ENCODE data around the gene RALBP1. TPM values are rescaled to one million over a fixed set of nuclear protein-coding genes. Genes with fewer than 3 reads are reported as not detected.

Gene RALBP1
- total RNA-seq, 1 experiment from 2014 or later: 66.2 TPM

- Histone ChIP-seq H3K9ac (ENCODE audit: low read length) (no peak overlapping the region), H3K4me3 (replicated peaks in 1 of 2; ENCODE audit: low read depth in 1 of 2, low read length in 2 of 2) (no peak overlapping the region), H3K9me3 (ENCODE audit: control insufficient read depth in 1 of 2, insufficient read depth in 1 of 2, low read depth in 1 of 2, low read length in 2 of 2) (no peaks in the 10 kb centered on the region), H3K4me1 (ENCODE audit: control insufficient read depth in 1 of 2, insufficient read depth in 2 of 2, low read length in 2 of 2) (no peaks in the 10 kb centered on the region), H3K79me2 (ENCODE audit: insufficient read depth, low read length) (no peaks in the 10 kb centered on the region), H3K36me3 (ENCODE audit: control insufficient read depth in 1 of 2, insufficient read depth in 2 of 2, low read length in 2 of 2) (peaks cover 9 to 19% of the 10 kb centered on the region in 2 experiments; a peak in 3 of 4 replicates), H3K4me2 (ENCODE audit: low read length) (no peak overlapping the region), H4K20me1 (ENCODE audit: insufficient read depth) (no peaks in the 10 kb centered on the region), H3K9me2 (ENCODE audit: insufficient read depth) (no peaks in the 10 kb centered on the region), H3K27me3 (ENCODE audit: insufficient read depth, low read length) (no peaks in the 10 kb centered on the region), H3K27ac (ENCODE audit: low read depth, low read length) (no peak overlapping the region), H2AFZ (ENCODE audit: low read depth, low read length, poor library complexity, severe bottlenecking) (no peak overlapping the region)
- intact Hi-C loops (cut with micrococcal nuclease): loop anchor here (10.0 kb wide), 1 partner anchor 62 kb away; the partner anchor contains the start of gene RALBP1
- ATAC-seq (no peak), DNase-seq (ENCODE audit: low read depth, low spot score) (no peak)
- no peak for TF ChIP-seq MAX (IDR thresholded peaks at IDR 0.05)
- TF ChIP-seq ELF1 (IDR thresholded peaks at IDR 0.05; ENCODE audit: borderline replicate concordance, low read depth): no peak
- TF ChIP-seq, protein P1, sequence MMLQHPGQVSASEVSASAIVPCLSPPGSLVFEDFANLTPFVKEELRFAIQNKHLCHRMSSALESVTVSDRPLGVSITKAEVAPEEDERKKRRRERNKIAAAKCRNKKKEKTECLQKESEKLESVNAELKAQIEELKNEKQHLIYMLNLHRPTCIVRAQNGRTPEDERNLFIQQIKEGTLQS (IDR thresholded peaks at IDR 0.05): no peak
- no peak for TF ChIP-seq TCF7L2 (IDR thresholded peaks at IDR 0.05; ENCODE audit: borderline replicate concordance, extremely low read depth, insufficient read depth, insufficient read length)
- TF ChIP-seq EZH2 (IDR thresholded peaks at IDR 0.05): no peak
- TF ChIP-seq FOSL1 (IDR thresholded peaks at IDR 0.05; ENCODE audit: low read depth): no peak
- TF ChIP-seq ZNF274 (IDR thresholded peaks at IDR 0.05; ENCODE audit: low read depth, low read length): no peak
- TF ChIP-seq JUND (IDR thresholded peaks at IDR 0.05): no peak
- no peak for TF ChIP-seq YY1 (IDR thresholded peaks at IDR 0.05; ENCODE audit: extremely low read depth, insufficient replicate concordance, low read depth, low read length)
- TF ChIP-seq ZBTB33 (IDR thresholded peaks at IDR 0.05; ENCODE audit: extremely low read depth, insufficient replicate concordance, low read length): no peak
- TF ChIP-seq, protein P2, sequence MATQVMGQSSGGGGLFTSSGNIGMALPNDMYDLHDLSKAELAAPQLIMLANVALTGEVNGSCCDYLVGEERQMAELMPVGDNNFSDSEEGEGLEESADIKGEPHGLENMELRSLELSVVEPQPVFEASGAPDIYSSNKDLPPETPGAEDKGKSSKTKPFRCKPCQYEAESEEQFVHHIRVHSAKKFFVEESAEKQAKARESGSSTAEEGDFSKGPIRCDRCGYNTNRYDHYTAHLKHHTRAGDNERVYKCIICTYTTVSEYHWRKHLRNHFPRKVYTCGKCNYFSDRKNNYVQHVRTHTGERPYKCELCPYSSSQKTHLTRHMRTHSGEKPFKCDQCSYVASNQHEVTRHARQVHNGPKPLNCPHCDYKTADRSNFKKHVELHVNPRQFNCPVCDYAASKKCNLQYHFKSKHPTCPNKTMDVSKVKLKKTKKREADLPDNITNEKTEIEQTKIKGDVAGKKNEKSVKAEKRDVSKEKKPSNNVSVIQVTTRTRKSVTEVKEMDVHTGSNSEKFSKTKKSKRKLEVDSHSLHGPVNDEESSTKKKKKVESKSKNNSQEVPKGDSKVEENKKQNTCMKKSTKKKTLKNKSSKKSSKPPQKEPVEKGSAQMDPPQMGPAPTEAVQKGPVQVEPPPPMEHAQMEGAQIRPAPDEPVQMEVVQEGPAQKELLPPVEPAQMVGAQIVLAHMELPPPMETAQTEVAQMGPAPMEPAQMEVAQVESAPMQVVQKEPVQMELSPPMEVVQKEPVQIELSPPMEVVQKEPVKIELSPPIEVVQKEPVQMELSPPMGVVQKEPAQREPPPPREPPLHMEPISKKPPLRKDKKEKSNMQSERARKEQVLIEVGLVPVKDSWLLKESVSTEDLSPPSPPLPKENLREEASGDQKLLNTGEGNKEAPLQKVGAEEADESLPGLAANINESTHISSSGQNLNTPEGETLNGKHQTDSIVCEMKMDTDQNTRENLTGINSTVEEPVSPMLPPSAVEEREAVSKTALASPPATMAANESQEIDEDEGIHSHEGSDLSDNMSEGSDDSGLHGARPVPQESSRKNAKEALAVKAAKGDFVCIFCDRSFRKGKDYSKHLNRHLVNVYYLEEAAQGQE (IDR thresholded peaks at IDR 0.05; ENCODE audit: low read depth): no peak
- TF ChIP-seq POLR2A (IDR thresholded peaks at IDR 0.05; ENCODE audit: borderline replicate concordance, extremely low read depth, insufficient read depth, insufficient read length): no peak
- TF ChIP-seq SIN3A (IDR thresholded peaks at IDR 0.05; ENCODE audit: low read depth): no peak
- TF ChIP-seq EGR1 (IDR thresholded peaks at IDR 0.05; ENCODE audit: low read depth): no peak
- TF ChIP-seq EZH2phosphoT487 (IDR thresholded peaks at IDR 0.05; ENCODE audit: borderline replicate concordance): no peak
- POLR2A ChIA-PET: no interaction called here
- TSS peak; percentile 26 for BruUV-seq (replicated peaks)
- CTCF ChIA-PET: no interaction called here
- RAD21 ChIA-PET (ENCODE audit: low non-redundant PET in 1 of 2, low total read pairs in 2 of 2, uncharacterized antibody in 2 of 2, unreplicated experiment in 2 of 2): no interaction called here
Measured at GRCh38 chr18:9536354-9537152, 61.2 kb downstream of the RALBP1 start.
